GM19351 (cell line): ENCODE results near the gene ARL6IP5.
A peak's percentile ranks its signal among the peaks of the same experiment; 100 is the strongest.

Experiments
- ATAC-seq: cut with Tn5 transposase; IDR thresholded peaks from one replicate; pipeline ENCODE4 v1.9.1; 2021; ENCODE audit warnings: mild to moderate bottlenecking, moderate library complexity; ENCODE audit not compliant: unreplicated experiment

Gene ARL6IP5

GRCh38 chr3:69085833-69086722, 1.3 kb downstream of the ARL6IP5 start:
- ATAC-seq: no peak

GRCh38 chr3:69087030-69087791, 2.5 kb downstream of the ARL6IP5 start:
- ATAC-seq: no peak

DNA sequence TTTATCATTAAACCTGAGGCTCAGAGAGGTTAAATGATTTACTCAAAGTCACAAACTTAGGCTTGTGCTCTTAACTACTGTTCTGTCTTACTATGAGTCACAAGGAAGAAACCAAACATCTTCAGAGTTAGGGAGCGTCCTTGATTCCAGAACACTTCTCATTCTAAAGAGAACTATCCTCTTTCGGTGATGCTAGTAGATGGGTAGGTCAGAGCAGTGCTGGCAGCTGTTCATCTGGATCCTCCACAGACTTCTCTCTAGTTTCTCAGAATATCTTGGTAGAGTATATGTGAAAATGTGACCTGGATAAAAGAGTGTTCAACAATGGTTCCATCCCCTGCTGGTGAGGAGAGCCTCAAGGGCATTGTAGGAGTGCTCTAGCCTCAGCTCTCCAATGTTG, 3.3 kb downstream of the ARL6IP5 start:
- ATAC-seq: peak; percentile 14

DNA sequence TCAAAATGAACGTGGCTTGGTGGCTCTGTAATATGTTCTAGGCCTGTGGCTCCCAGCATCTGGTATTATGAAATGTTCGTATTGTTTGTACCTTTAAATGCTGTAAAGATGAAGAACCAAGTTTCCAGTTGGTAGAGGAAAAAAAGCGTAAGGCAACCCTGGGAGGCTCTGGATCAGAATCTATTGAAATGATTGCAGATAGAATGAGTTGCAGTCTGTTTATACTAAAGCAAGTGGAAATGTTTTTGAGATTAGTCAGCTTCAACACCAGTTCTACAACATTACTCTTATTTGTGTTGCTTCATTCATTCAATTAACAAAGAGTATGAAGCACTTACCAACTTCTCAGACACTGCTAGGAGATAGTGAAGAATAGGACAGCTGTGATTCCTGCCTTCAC, 5.3 kb downstream of the ARL6IP5 start:
- ATAC-seq: no peak

DNA sequence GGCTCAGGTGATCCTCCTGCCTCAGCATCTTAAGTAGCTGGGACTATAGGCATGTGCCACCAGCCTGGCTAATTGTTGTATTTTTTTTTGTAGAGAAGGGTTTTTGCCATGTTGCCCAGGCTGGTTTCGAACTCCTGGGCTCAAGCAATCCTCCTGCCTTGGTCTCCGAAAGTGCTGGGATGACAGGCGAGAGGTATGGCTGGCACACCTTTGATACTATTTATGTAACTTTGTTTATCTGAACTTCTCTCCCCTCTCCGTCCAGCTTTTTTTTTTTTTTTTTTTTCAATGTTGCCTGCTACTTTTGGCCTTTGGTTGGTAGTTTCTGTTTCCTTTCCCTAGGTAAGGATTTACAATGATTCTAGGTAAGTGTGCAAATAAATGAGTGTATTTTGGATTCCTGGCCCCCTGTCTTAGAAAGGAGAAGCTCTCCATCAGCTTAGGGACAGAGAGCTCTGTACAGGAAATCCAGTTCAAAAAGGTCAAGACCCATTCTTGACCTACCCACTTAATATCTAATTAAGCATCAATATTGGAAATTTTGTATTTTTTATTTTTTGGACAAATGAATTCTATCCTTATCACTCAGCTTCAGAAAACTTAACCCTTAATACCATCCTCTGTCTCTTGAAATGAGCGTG, 6.8 kb downstream of the ARL6IP5 start:
- ATAC-seq: no peak

DNA sequence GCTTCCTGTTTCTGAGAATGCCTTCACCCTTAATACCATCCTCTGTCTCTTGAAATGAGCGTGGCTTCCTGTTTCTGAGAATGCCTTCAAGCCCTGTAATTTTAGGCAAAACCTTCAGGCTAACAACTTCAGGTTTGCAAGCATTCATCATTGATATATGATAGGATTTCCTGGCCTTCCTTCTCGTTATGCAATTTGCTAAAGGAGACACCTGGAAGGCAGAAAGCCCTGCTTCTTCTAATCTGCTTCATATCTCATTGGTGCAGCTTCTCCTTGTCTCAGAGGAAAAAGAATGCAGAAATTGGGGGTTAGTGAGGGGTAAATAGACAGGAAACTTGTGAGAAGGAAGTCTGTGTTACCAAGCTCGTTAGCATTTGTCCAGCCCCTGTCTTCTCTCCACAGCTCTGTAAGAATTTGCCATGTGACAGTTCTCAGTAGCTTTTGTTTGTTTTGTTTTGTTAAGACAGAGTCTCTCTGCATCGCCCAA, 7.3 kb downstream of the ARL6IP5 start:
- peak; percentile 74 for ATAC-seq

GRCh38 chr3:69094467-69095205, 9.9 kb downstream of the ARL6IP5 start:
- ATAC-seq: no peak

DNA sequence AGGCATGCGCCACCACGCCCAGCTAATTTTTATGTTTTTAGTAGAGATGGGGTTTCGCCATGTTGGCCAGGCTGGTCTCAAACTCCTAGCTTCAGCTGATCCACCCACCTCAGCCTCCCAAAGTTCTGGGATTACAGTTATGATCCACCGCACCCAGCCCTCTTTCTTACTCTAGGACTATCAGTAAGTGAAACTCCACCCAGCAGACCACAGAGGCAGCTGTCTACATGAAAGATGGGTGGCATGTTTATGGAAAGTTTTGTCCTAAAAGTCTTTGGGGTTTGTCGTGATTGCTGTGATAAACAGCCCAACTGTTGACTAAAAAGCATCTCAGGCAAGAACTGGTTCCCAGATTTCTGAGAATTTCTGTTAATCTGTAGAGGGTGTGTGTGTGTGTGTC, 10.9 kb downstream of the ARL6IP5 start:
- no peak for ATAC-seq

DNA sequence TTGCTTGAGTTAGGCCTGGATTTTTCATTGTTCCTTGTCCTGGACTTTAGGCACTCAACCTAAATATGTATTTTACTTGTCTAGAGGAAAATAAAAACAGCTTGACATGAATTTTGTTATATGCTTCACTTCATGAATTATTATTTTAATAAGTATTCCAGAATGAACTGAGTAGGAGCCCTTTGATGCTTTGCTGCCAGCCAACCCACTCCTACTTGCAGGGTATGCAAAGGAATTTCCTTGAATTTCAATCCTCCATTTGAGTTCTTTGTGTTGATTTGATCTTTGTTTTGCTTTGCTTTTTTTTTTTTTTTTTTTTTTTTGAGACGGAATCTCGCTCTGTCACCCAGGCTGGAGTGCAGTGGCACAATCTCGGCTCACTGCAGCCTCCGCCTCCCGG, 11.6 kb downstream of the ARL6IP5 start:
- ATAC-seq: no peak

- no peak for ATAC-seq
Observed at GRCh38 chr3:69097407-69098086, 12.8 kb downstream of the ARL6IP5 start.

DNA sequence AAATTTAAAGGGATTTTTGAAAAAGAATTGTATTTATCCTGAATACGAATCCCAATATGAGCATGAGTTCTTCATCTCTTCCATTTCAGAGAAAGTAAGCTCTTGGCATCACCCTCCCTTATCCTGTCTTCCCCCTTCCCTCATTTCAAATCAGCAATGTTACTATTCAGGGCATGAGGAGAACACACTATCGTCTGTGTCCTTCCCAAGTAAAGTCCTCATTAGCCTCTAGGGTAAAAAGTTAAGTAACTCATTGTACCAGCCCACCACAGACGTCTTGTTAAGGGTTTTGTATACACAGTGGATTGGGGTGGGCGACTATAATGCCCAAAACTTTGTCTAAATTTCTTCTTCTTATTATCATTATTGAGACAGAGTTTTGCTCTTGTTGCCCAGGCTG, 14.8 kb downstream of the ARL6IP5 start:
- ATAC-seq: no peak

DNA sequence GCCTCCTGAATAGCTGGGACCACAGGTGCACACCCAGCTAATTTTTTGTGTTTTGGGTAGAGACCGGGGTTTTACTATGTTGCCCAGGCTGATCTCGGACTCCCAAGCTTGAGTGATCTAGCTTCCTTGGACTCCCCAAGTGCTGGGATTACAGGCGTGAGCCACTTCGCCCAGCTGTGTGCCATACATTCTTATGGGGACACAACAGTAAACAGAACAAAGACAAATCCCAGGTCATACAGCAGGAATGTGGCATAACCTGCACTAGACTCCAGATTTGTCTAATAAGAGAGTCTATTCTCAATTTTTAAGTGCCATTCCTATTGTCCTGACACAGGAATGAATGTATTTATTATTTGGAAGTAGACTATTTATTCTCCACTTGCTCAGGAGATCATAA, 17.6 kb downstream of the ARL6IP5 start:
- ATAC-seq: no peak

DNA sequence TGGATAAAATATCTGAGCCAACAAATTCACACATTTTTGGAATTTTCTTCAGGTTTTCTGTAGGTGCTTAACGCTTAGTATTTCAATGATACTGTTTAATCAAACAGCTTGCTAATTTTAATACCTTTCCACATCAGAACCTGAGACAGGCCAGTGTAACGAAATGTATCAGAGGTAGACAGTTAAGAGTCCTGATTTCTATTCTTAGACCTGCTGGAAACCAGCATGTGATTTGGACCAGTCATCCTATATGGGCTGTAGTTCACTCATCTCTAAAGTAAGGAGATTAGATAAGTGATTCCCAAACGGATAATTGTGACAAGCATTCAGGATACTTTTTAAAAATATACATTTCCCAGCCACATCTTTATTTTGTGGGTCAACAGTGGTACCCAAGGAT, 18.4 kb downstream of the ARL6IP5 start:
- ATAC-seq: no peak

GRCh38 chr3:69104586-69104985, 19.8 kb downstream of the ARL6IP5 start:
- ATAC-seq: no peak

DNA sequence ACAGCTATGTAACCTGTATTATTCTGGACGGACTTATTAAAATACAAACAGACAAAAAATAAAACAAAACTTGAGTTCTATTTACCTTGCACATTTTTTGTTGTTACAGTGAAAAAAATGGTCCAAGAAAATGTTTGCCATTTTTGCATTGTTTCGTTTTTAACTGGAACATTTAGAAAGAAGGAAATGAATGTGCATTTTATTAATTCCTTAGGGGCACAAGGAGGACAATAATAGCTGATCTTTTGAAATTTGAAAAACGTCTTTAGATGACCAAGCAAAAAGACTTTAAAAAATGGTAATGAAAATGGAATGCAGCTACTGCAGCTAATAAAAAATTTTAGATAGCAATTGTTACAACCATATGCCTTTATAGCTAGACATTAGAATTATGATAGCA, 20.6 kb downstream of the ARL6IP5 start:
- no peak for ATAC-seq

GRCh38 chr3:69107841-69108240, 23.1 kb downstream of the ARL6IP5 start:
- ATAC-seq: no peak

- ATAC-seq: no peak
Observed at GRCh38 chr3:69108811-69109210, 24.1 kb downstream of the ARL6IP5 start.

GRCh38 chr3:69110941-69111546, 26.3 kb downstream of the ARL6IP5 start:
- ATAC-seq: no peak

DNA sequence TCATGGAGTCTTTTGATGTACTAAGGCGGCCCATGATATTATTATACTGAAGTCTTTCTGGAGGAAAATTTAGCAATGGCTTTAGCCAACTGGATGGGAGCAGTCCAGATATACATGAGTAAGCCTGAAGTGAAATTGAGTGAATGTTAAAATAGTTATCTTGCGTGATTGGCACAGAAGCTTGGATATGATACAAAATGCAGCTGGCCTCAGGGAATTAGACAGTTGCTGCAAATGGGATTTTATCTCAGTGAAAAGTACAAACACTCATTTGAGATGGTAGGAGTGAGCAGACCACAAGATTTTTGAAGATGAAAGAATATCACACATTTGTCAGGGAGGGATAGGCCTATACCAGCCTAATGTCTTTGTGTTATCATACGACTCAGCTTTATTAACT, 28.8 kb downstream of the ARL6IP5 start:
- no peak for ATAC-seq

GRCh38 chr3:69115731-69116130, 31.0 kb downstream of the ARL6IP5 start:
- ATAC-seq: no peak
